NCI-H748 (cell line): ENCODE data around the gene DYRK2.
A peak's percentile ranks its signal among the peaks of the same experiment; 100 is the strongest.

Experiments used
- DNase-seq: peaks from one replicate; lab custom pipeline; 2025; ENCODE audit not compliant: unreplicated experiment; lab: John Stamatoyannopoulos, UW

The DYRK2 gene

GRCh38 chr12:67645601-67646000 lies 2.9 kb upstream of the DYRK2 start:
- no peak for DNase-seq

GRCh38 chr12:67646775-67647174 lies 1.8 kb upstream of the DYRK2 start:
- peak; percentile 25 for DNase-seq

- DNase-seq, result peak; percentile 86
Observed at GRCh38 chr12:67647181-67647798, 1.3 kb upstream of the DYRK2 start.

DNA sequence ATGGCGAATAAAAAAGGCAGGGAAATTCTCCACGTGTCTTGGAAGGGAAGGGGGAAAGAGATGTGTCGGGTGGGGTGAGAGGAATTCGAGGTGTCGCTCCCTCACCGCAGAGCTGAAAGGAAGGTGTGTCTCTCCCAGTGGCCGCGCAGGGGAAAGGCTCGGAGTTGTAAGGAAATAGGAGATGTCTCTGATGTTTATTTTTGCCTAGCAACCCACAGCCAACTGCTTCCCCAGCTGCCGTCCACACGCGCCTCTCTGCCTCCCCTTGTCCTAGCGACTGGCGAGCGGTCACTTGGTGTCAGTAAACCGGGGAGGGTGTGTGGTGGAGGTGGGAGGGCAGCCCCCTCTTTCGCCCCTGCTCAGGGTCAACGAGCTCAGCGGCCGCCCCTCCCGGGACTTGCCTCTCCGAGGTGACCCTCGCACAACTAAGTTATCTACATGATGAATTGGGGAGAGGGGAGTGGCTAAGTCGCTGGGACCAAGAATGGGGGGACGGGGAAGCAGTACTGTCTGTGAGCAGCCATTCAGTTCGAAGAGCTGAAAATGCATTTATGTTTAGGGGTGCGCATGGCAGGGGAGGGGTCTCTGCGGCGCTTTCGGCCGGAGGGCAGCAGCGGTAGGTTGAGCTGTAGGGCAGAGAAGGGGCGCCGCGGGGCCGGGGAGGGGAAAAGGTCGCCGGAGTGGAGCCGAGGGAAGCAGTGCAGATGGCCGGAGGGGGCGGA lies 585 bp upstream of the DYRK2 start:
- DNase-seq, result peak; percentile 96

DNA sequence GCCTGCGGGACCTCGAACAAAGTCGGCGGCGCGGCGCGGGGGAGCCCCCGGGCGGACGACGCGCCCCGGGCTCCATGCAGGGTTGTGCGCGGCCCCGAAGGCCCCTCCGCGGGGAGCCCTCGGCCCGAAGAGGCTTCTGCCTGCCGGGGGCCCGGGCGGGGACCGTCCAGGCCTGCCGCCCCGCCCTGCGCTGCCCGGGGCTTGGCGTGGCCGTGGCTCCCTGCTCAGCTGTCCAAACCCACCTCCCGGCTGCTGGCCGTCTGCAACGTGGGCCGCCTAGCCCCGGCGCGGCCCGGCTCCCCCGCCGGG lies 670 bp downstream of the DYRK2 start:
- peak; percentile 65 for DNase-seq

- peak; percentile 58 for DNase-seq
Observed at GRCh38 chr12:67649570-67650387, 1.2 kb downstream of the DYRK2 start.

- DNase-seq, result peak; percentile 47
Observed at GRCh38 chr12:67650388-67651131, 2.0 kb downstream of the DYRK2 start.

DNA sequence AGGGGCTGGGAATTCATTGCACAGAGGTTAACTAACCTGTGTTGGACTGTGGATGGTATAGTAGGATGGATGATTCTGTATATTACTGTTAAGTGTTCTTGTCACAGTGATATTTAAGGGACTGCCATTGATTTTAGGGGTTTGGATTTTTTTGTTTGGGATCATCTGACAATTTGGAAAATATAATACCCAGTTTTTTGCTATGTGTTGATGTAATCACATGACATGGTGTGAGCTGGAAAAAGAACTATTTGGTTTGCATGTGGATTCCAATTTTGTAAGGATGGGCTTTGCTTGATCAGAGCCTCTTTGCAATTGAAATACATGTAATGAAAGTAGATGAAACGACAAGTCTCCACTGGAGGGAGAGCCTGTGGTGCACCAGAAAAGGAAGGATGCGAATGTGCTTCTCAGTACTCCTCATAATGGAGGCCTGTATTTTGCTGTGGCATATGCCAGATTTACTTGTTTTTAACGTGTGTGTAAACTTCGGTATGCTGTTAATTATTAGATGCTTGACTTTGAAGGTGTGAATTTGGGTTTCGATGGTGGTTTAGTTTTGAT lies 2.7 kb downstream of the DYRK2 start:
- DNase-seq, result peak; percentile 19

DNA sequence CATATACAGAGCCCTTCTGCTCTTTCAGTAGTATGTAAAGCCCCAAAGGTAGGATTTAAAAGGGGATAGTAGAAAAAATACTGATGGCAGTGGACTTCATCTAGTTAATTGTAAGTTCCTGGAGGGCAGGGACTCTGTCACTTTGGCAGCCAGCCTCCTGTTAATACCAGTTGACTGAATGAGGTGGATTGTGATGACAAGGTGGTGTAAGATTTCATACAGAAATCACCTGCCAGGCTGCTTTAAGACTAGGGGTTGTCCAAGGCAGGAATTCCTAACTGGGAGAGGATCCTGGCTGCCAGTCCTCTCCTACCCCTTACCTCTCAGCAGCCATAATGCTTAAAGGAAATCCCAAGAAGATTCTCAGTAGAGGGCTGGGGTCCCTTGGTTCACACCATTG lies 7.3 kb downstream of the DYRK2 start:
- DNase-seq, result no peak

- DNase-seq, result no peak
Observed at GRCh38 chr12:67656251-67656650, 7.7 kb downstream of the DYRK2 start.

GRCh38 chr12:67658486-67658885 lies 9.9 kb downstream of the DYRK2 start:
- DNase-seq, result no peak

GRCh38 chr12:67659292-67659691 lies 10.7 kb downstream of the DYRK2 start:
- no peak for DNase-seq

GRCh38 chr12:67661311-67662021 lies 12.9 kb downstream of the DYRK2 start:
- no peak for DNase-seq

- no peak for DNase-seq
Observed at GRCh38 chr12:67662910-67663538, 14.5 kb downstream of the DYRK2 start.

DNA sequence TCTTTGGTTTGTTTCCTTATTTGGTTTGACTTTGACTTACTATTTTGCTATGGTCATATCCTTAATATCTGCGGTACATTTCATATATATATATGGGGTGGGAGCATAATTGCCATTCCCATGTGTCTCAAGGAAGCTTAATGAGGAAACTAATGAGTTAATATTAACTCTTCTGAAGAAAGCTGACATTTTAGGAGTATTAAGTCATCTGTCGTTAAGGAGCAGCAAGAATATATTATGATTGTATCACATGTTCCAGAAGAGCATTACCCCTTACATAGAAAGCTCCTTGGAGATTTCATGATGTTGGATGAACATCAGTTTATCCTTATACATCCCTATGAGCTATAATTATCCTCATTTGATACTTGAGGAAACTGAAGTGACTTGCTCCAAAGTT lies 15.6 kb downstream of the DYRK2 start:
- no peak for DNase-seq

DNA sequence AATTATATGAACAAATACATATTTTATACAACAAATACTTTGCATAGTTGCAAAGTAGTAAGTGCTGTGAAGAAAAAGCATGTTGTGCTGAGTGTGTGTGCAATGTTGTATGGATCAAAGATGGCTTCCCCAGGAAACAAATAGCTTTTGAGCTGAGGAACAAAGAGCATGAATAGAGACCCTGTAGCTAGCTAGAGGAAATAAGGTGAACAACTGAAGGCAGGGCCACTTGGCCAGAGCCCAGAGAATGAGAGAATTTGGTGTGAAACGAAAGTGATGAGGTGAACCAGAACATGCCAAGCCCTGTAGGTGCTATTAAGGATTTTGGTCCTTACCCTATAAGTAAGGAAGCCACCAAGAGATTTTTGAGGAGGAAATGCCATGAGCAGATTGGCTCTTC lies 17.1 kb downstream of the DYRK2 start:
- DNase-seq, result no peak

DNA sequence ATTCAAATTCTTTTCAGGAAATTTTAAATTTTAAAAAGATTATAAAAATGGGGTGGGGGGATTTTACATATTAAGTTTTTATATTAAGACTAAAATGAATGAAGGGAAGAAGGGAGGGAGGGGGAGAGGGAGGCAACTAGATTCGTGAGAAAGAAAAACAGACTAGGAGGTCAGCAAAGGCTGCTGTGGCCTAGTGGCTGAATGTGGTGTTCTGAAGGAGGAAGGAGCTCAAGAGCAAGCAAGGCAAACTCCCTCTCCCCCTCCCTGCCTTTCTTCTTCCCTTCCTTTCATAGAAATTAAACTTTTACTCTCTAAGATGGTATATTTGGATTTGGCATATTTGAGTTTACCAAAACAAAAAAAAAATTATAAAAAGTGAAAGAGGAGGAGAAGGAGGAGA lies 18.1 kb downstream of the DYRK2 start:
- DNase-seq, result no peak

GRCh38 chr12:67667276-67668073 lies 18.9 kb downstream of the DYRK2 start:
- DNase-seq, result no peak

- DNase-seq, result no peak
Observed at GRCh38 chr12:67669217-67669933, 20.8 kb downstream of the DYRK2 start.
